Measurements from ENCODE around the gene ACOX3. TPM values are rescaled to one million over a fixed set of nuclear protein-coding genes. Genes with fewer than 3 reads are reported as not detected.

The ACOX3 gene
- total and polyA plus RNA-seq, 9 of the 15 experiments (the other 6 are each of a cell fraction or from before 2014, with no cell fraction given), result 0.68 to 7.3 (median 3.7) TPM

GRCh38 chr4:8409264-8410065 lies 31.1 kb downstream of the ACOX3 start:
- ChIA-PET POLR2A (interaction anchor here (0.6 to 1.9 kb wide), 4 partner anchors 19 to 184 kb away, joined by 3 to 5 read pairs (median 4); no protein-coding TSS in a partner anchor), CTCF (ENCODE audit: low intra/inter-chr PET ratio) (no interaction called here)
- DNase-seq (ENCODE audit: extremely low read depth in 1 of 4, low spot score in 3 of 4) (peak; percentile 75 to 82 (median 77)), FAIRE-seq (peak; percentile 93), ATAC-seq (peak; percentile 94)
- H3K9ac ChIP-seq (ENCODE audit: insufficient read depth in 1 of 2, low read depth in 2 of 2, low read length in 2 of 2), result no peak overlapping the region
- no peak overlapping the region for H3K4me3 ChIP-seq
- no peak overlapping the region for H2AFZ ChIP-seq (ENCODE audit: low read depth, low read length)
- no peak overlapping the region for H3K27ac ChIP-seq (ENCODE audit: extremely low read depth, low read depth, low read length)
- BruUV-seq (replicated peaks), result no TSS peak
- peaks cover 7% of the 10 kb centered on the region for H3K9me1 ChIP-seq (ENCODE audit: control insufficient read depth, insufficient read depth, low read length)
- H3K4me2 ChIP-seq (ENCODE audit: insufficient read depth, low read length), result peak overlapping the region; percentile 25; the same call in 1 of the 2 replicates
- in situ Hi-C loops (cut with MboI), result loop anchor here (10.0 kb wide), 1 partner anchor 245 kb away; no protein-coding TSS in a partner anchor
- intact Hi-C loops (cut with micrococcal nuclease), result loop anchor here (10.0 kb wide), 1 partner anchor 235 kb away; no protein-coding TSS in a partner anchor
- peaks cover 5% of the 10 kb centered on the region; the same call in 1 of the 2 replicates for H4K20me1 ChIP-seq (replicated peaks; ENCODE audit: control insufficient read depth, insufficient read depth, low read length)
- H3K36me3 ChIP-seq (ENCODE audit: control insufficient read depth, insufficient read depth, low read length), result peaks cover 3% of the 10 kb centered on the region; the same call in 1 of the 3 replicates
- no peaks in the 10 kb centered on the region for H3K9me3 ChIP-seq (replicated peaks; ENCODE audit: control insufficient read depth, insufficient read depth, low read depth, low read length)
- 21% methylated on average over 17 of the region's 17 CpGs for WGBS (ENCODE audit: insufficient coverage, low coverage, missing lambda C conversion rate)
- H3K4me1 ChIP-seq (replicated peaks in 1 of 2; ENCODE audit: control insufficient read depth in 2 of 2, insufficient read depth in 2 of 2, low read length in 2 of 2), result peaks cover 16 to 26% of the 10 kb centered on the region in 2 experiments; a peak in 4 of 5 replicates
- no peaks in the 10 kb centered on the region for H3K27me3 ChIP-seq (ENCODE audit: control insufficient read depth in 2 of 2, insufficient read depth in 2 of 2, low read length in 2 of 2)
- H3K79me2 ChIP-seq (ENCODE audit: control insufficient read depth, insufficient read depth, low read length), result no peaks in the 10 kb centered on the region
- TF ChIP-seq, protein P1, sequence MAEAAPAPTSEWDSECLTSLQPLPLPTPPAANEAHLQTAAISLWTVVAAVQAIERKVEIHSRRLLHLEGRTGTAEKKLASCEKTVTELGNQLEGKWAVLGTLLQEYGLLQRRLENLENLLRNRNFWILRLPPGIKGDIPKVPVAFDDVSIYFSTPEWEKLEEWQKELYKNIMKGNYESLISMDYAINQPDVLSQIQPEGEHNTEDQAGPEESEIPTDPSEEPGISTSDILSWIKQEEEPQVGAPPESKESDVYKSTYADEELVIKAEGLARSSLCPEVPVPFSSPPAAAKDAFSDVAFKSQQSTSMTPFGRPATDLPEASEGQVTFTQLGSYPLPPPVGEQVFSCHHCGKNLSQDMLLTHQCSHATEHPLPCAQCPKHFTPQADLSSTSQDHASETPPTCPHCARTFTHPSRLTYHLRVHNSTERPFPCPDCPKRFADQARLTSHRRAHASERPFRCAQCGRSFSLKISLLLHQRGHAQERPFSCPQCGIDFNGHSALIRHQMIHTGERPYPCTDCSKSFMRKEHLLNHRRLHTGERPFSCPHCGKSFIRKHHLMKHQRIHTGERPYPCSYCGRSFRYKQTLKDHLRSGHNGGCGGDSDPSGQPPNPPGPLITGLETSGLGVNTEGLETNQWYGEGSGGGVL (CRISPR knock-in tag; IDR thresholded peaks at IDR 0.05), result no peak
- TF ChIP-seq SMC3 (conservative IDR thresholded peaks at IDR 0.05; ENCODE audit: insufficient read depth, low read depth, low read length) (no peak), MCM7 (IDR thresholded peaks at IDR 0.05) (no peak), NFYB (IDR thresholded peaks at IDR 0.05; ENCODE audit: extremely low read depth, insufficient read length) (no peak), ZNF584 (CRISPR knock-in tag; IDR thresholded peaks at IDR 0.05; ENCODE audit: low read depth) (no peak), RFX7 (CRISPR knock-in tag; IDR thresholded peaks at IDR 0.05) (no peak), COPS2 (conservative IDR thresholded peaks at IDR 0.05) (no peak), TGIF2 (CRISPR knock-in tag; IDR thresholded peaks at IDR 0.05) (no peak), NR0B1 (IDR thresholded peaks at IDR 0.05; ENCODE audit: partially characterized antibody) (no peak), SMAD4 (CRISPR knock-in tag; conservative IDR thresholded peaks at IDR 0.05) (0 out of 2 replicates have a peak, but pooled peaks have one; percentile 28), BACH1 (tag; IDR thresholded peaks at IDR 0.05) (no peak)
- TF ChIP-seq, protein P2, sequence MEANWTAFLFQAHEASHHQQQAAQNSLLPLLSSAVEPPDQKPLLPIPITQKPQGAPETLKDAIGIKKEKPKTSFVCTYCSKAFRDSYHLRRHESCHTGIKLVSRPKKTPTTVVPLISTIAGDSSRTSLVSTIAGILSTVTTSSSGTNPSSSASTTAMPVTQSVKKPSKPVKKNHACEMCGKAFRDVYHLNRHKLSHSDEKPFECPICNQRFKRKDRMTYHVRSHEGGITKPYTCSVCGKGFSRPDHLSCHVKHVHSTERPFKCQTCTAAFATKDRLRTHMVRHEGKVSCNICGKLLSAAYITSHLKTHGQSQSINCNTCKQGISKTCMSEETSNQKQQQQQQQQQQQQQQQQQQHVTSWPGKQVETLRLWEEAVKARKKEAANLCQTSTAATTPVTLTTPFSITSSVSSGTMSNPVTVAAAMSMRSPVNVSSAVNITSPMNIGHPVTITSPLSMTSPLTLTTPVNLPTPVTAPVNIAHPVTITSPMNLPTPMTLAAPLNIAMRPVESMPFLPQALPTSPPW (CRISPR knock-in tag; IDR thresholded peaks at IDR 0.05), result peak; percentile 28; the same call in 1 of the 2 replicates
- TF ChIP-seq, protein P3, sequence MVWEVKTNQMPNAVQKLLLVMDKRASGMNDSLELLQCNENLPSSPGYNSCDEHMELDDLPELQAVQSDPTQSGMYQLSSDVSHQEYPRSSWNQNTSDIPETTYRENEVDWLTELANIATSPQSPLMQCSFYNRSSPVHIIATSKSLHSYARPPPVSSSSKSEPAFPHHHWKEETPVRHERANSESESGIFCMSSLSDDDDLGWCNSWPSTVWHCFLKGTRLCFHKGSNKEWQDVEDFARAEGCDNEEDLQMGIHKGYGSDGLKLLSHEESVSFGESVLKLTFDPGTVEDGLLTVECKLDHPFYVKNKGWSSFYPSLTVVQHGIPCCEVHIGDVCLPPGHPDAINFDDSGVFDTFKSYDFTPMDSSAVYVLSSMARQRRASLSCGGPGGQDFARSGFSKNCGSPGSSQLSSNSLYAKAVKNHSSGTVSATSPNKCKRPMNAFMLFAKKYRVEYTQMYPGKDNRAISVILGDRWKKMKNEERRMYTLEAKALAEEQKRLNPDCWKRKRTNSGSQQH (CRISPR knock-in tag; IDR thresholded peaks at IDR 0.05), result no peak

Data from K562 (cell line).